A673 (cell line): Measurements from ENCODE around the gene ATG7. TPM values are rescaled to one million over a fixed set of nuclear protein-coding genes. Genes with fewer than 3 reads are reported as not detected.

Experiments used
- BruUV-seq: library from RNA; stranded (reverse); fragments of 400-500 nt; replicated peaks from 2 replicates; lab custom pipeline; 2021; lab: Mats Ljungman, UMichigan
- CTCF ChIA-PET: fragments of 300-600 bp; sonication (Branson Sonifier 250); formaldehyde crosslinking; loops from one replicate; lab custom pipeline; 2022; ENCODE audit warnings: antibody characterized with exemption; lab: Charles Lee
- POLR2A ChIA-PET: fragments of 300-600 bp; sonication (Branson Sonifier 250); formaldehyde crosslinking; loops from one replicate; lab custom pipeline; 2022; ENCODE audit warnings: antibody characterized with exemption; ENCODE audit not compliant: low non-redundant PET; lab: Charles Lee
- DNase-seq: peaks from one replicate; pipeline ENCODE4 v3.0.0-alpha.2; 2015; ENCODE audit warnings: low spot score
- H3K27ac ChIP-seq: fragments of 200-600 bp; sonication (generic); 2 replicates; pipeline ENCODE4 v1.5.1; 2016; ENCODE audit warnings: mixed run types, low read depth, mild to moderate bottlenecking, mixed read lengths, antibody characterized with exemption, low read length; ENCODE audit not compliant: poor library complexity, severe bottlenecking
- H3K27me3 ChIP-seq: fragments of 200-600 bp; sonication (generic); replicated peaks from 2 replicates; pipeline ENCODE4 v1.6.1; 2017; ENCODE audit warnings: mixed run types, low read depth, mild to moderate bottlenecking, mixed read lengths, antibody characterized with exemption, low read length; ENCODE audit not compliant: insufficient read depth, poor library complexity
- H3K36me3 ChIP-seq: fragments of 200-600 bp; sonication (generic); 2 replicates; pipeline ENCODE4 v1.6.1; 2016; ENCODE audit warnings: mixed run types, mild to moderate bottlenecking, mixed read lengths, antibody characterized with exemption, low read length; ENCODE audit not compliant: insufficient read depth, poor library complexity, severe bottlenecking
- H3K4me1 ChIP-seq: fragments of 200-600 bp; sonication (generic); 2 replicates; pipeline ENCODE4 v1.6.1; 2017; ENCODE audit warnings: mixed run types, mild to moderate bottlenecking, mixed read lengths, antibody characterized with exemption, low read length; ENCODE audit not compliant: insufficient read depth, poor library complexity, severe bottlenecking
- H3K4me3 ChIP-seq: fragments of 200-600 bp; sonication (generic); 2 replicates; pipeline ENCODE4 v1.5.1; 2016; ENCODE audit warnings: low read depth, mixed run types, mild to moderate bottlenecking, mixed read lengths, low read length; ENCODE audit not compliant: poor library complexity, severe bottlenecking
- H3K9me3 ChIP-seq: fragments of 200-600 bp; sonication (generic); 2 replicates; pipeline ENCODE4 v1.6.1; 2016; ENCODE audit warnings: mixed run types, low read depth, mild to moderate bottlenecking, mixed read lengths, antibody characterized with exemption, low read length; ENCODE audit not compliant: poor library complexity, severe bottlenecking
- CTCF ChIP-seq: fragments of 300-800, 200-600 bp; sonication (generic); conservative IDR thresholded peaks from 2 replicates; pipeline ENCODE4 v1.5.1; 2017; ENCODE audit warnings: low read depth, mild to moderate bottlenecking, antibody characterized with exemption, low read length, moderate library complexity, mixed read lengths
- EZH2 ChIP-seq: fragments of 200-600 bp; sonication (generic); IDR thresholded peaks from 2 replicates; pipeline ENCODE4 v1.6.1; 2017; ENCODE audit warnings: borderline replicate concordance, low read depth, mild to moderate bottlenecking, mixed read lengths, antibody characterized with exemption, low read length; ENCODE audit not compliant: poor library complexity, severe bottlenecking
- intact Hi-C: fragments of 100-400 bp; cut with micrococcal nuclease; formaldehyde crosslinking; loops from one replicate; pipeline ENCODE4 v1.10.0; 2022; ENCODE audit not compliant: unreplicated experiment
- total RNA-seq: library from RNA; stranded (reverse); gene quantifications from 2 replicates; pipeline ENCODE4 v1.2.3, GENCODE V29; 2021

The ATG7 gene
- total RNA-seq, 1 experiment from 2014 or later: 30.9 TPM

- DNase-seq: no peak
- TF ChIP-seq CTCF (no peak), EZH2 (no peak)
- no TSS peak for BruUV-seq
- H3K4me1 ChIP-seq: peaks cover 38% of the 10 kb centered on the region
- no peak overlapping the region for H3K4me3 ChIP-seq
- H3K9me3 ChIP-seq: no peaks in the 10 kb centered on the region
- ChIA-PET POLR2A (no interaction called here), CTCF (no interaction called here)
- peaks cover 12% of the 10 kb centered on the region for H3K36me3 ChIP-seq
- H3K27me3 ChIP-seq: no peaks in the 10 kb centered on the region
- no peak overlapping the region for H3K27ac ChIP-seq
- intact Hi-C loops: no loop called here
Measured at GRCh38 chr3:11596387-11596786, 324.2 kb downstream of the ATG7 start.

GRCh38 chr3:11600501-11601282, 328.5 kb downstream of the ATG7 start:
- no peaks in the 10 kb centered on the region for H3K9me3 ChIP-seq
- H3K36me3 ChIP-seq: peaks cover 12% of the 10 kb centered on the region
- H3K4me3 ChIP-seq: no peak overlapping the region
- CTCF ChIA-PET: no interaction called here
- H3K27ac ChIP-seq: peak overlapping the region; percentile 20
- POLR2A ChIA-PET: interaction anchor here (0.6 kb wide), 1 partner anchor 696 kb away, joined by 4 read pairs; no protein-coding TSS in a partner anchor
- no TSS peak for BruUV-seq
- no peak for TF ChIP-seq EZH2
- TF ChIP-seq CTCF: no peak
- DNase-seq: peak; percentile 83
- no peaks in the 10 kb centered on the region for H3K27me3 ChIP-seq
- H3K4me1 ChIP-seq: peaks cover 46% of the 10 kb centered on the region
- intact Hi-C loops: no loop called here

DNA sequence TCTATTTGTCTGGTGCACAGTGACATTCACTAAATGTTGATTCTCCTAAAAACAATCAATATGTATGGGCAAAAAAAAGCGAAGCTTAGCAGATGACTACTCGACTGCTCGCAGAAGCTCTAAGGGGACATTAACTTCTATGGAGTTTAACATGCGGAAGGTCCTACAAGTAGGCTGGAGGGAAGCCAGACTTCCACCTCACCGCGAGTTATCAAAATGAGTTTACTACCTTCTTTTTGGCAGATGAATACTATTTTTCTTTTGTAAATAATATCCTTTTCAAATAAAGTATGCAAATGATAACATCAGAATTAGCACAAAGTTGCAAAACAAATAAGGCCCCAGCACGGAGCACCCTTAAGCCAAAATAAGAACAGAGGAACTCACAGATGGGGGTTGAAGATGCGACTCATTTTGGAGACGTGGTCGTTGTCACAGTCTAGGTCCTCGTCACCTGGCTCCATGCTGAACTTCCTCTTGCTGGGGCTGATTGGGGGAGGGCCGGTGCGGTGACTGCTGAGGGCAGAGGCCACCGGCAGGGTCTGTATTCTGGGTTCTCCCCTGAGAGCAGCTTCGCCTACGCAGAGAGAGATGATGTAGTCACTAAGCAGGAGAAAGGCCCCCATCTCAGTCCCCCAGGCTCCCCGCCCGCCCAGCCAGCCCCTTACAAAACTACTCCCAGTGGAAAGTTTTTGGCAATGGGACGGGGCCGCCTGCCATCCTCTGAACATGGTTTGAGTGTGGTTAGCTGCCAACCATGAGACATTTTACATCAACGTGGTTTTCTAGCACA, 329.4 kb downstream of the ATG7 start:
- Histone ChIP-seq H3K4me3 (no peak overlapping the region), H3K4me1 (peaks cover 46% of the 10 kb centered on the region), H3K9me3 (no peaks in the 10 kb centered on the region), H3K27ac (peak overlapping the region; percentile 20), H3K36me3 (peaks cover 12% of the 10 kb centered on the region), H3K27me3 (no peaks in the 10 kb centered on the region)
- CTCF ChIA-PET: no interaction called here
- TF ChIP-seq EZH2 (no peak), CTCF (no peak)
- POLR2A ChIA-PET: interaction anchor here (0.7 kb wide), 1 partner anchor 419 kb away, joined by 10 read pairs; no protein-coding TSS in a partner anchor
- no peak for DNase-seq
- intact Hi-C loops: no loop called here
- no TSS peak for BruUV-seq
